ENCODE measurements around the gene GYG1. TPM values are rescaled to one million over a fixed set of nuclear protein-coding genes. Genes with fewer than 3 reads are reported as not detected.

Gene GYG1
- total and polyA plus RNA-seq, 2 of the 4 experiments (the other 2 are of a cell fraction): 48.4 to 90.3 TPM

DNA sequence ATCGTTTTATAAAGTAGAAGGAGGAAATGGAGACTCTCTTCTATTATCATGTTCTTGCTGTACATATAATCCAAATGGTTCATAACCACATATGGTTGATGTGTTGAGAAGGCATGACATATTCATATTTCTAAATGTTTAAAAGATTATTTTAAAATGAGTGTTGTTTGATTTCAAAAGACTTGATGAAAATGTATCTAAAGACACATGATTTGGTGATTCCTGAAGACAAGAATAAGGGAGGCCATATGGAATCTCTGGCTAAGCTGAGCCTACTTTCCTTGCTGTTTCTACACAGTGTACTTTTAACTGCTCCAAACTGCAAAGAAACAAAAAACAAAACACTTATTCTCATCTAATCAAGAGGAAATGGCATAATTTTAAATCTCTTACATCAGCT, 23.0 kb upstream of the GYG1 start:
- ChIA-PET CTCF (no interaction called here), POLR2A (ENCODE audit: unreplicated experiment) (no interaction called here)
- no peak overlapping the region for H3K9ac ChIP-seq (ENCODE audit: low read depth, low read length)
- no peak overlapping the region for H2AFZ ChIP-seq (replicated peaks; ENCODE audit: low read length, poor library complexity)
- DNase-seq: no peak
- no peak overlapping the region for H2BK15ac ChIP-seq (ENCODE audit: low read depth, low read length)
- no peak for ATAC-seq (ENCODE audit: low read depth)
- no peak overlapping the region for H3K23ac ChIP-seq (ENCODE audit: low read depth, low read length)
- H3K18ac ChIP-seq (ENCODE audit: low read depth, low read length): no peak overlapping the region
- no peak overlapping the region for H3K4me2 ChIP-seq (ENCODE audit: low read depth, low read length)
- H3K14ac ChIP-seq (replicated peaks; ENCODE audit: low read depth, low read length): no peak overlapping the region
- no peaks in the 10 kb centered on the region for H3K9me3 ChIP-seq (ENCODE audit: control insufficient read depth, insufficient read depth, low read length)
- peaks cover 3% of the 10 kb centered on the region; the same call in 1 of the 2 replicates for H3K4me1 ChIP-seq (ENCODE audit: control insufficient read depth, insufficient read depth, low read length)
- in situ Hi-C loops (cut with MboI; ENCODE audit: low sequenced_read_pairs) (loop anchor here (25.0 kb wide), 1 partner anchor 744 kb away; no protein-coding TSS in a partner anchor), dilution Hi-C loops (cut with HindIII; ENCODE audit: low sequenced_read_pairs, unreplicated experiment) (no loop called here), intact Hi-C loops (cut with micrococcal nuclease) (no loop called here)
- no CpG with 5 or more reads among the region's 1 CpG for WGBS, 2 experiments (ENCODE audit: extremely low coverage in 2 of 2, insufficient read length in 1 of 2)
- no peaks in the 10 kb centered on the region for H3K79me1 ChIP-seq (ENCODE audit: low read depth in 1 of 2, low read length in 2 of 2)
- H3K9me1 ChIP-seq (ENCODE audit: insufficient read depth, low read length): no peaks in the 10 kb centered on the region
- H3K4me3 ChIP-seq (ENCODE audit: insufficient read depth, low read depth, low read length): no peak overlapping the region
- no peak overlapping the region for H2BK20ac ChIP-seq (ENCODE audit: low read depth, low read length)
- H4K5ac ChIP-seq (ENCODE audit: low read depth, low read length): no peak overlapping the region
- no TSS peak for BruUV-seq (replicated peaks)
- H4K20me1 ChIP-seq (ENCODE audit: insufficient read depth, low read length): no peaks in the 10 kb centered on the region
- H3K27me3 ChIP-seq (ENCODE audit: control insufficient read depth, insufficient read depth, low read length): no peaks in the 10 kb centered on the region
- H4K91ac ChIP-seq (ENCODE audit: insufficient read depth, low read depth, low read length): no peak overlapping the region
- no peak overlapping the region for H2AK5ac ChIP-seq (ENCODE audit: low read depth, low read length)
- no peak overlapping the region for H2BK120ac ChIP-seq (ENCODE audit: low read depth, low read length)
- no peak overlapping the region for H3K4ac ChIP-seq (ENCODE audit: low read depth, low read length)
- TF ChIP-seq, protein P1, sequence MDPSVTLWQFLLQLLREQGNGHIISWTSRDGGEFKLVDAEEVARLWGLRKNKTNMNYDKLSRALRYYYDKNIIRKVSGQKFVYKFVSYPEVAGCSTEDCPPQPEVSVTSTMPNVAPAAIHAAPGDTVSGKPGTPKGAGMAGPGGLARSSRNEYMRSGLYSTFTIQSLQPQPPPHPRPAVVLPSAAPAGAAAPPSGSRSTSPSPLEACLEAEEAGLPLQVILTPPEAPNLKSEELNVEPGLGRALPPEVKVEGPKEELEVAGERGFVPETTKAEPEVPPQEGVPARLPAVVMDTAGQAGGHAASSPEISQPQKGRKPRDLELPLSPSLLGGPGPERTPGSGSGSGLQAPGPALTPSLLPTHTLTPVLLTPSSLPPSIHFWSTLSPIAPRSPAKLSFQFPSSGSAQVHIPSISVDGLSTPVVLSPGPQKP (IDR thresholded peaks at IDR 0.05; ENCODE audit: borderline replicate concordance, low read depth, low read length): no peak
- no peak overlapping the region for H4K8ac ChIP-seq (ENCODE audit: low read depth in 2 of 2, low read length in 2 of 2)
- no peak overlapping the region for H3K56ac ChIP-seq (ENCODE audit: extremely low read depth, insufficient read depth, low read length)
- no peak overlapping the region for H2BK5ac ChIP-seq (ENCODE audit: low read depth, low read length, poor library complexity, severe bottlenecking)
- no peak overlapping the region for H2AK9ac ChIP-seq (replicated peaks; ENCODE audit: low read depth, low read length, poor library complexity)
- H3K36me3 ChIP-seq (ENCODE audit: control insufficient read depth, insufficient read depth, low read length): no peaks in the 10 kb centered on the region
- H3K27ac ChIP-seq (ENCODE audit: insufficient read depth, low read length): no peak overlapping the region
